Spleen (tissue), 11 donors: Measurements from ENCODE around the gene AXIN1. TPM values are rescaled to one million over a fixed set of nuclear protein-coding genes. Genes with fewer than 3 reads are reported as not detected.

ENCODE experiments used
- DNase-seq: peaks from one replicate; pipeline ENCODE4 v3.0.0-alpha.2; 2020
- H3K27ac ChIP-seq, 8 donors: fragments of 200-600 bp; sonication (generic) in 7 of 8; 1 replicate in 4 of 8; 2 replicates in 4 of 8; pipeline versions ENCODE4 v1.5.0 to v1.8.0; 2016 to 2021; ENCODE audit warnings: inconsistent platforms in 4 of 8, mild to moderate bottlenecking in 4 of 8, moderate library complexity in 1 of 8
- H3K27me3 ChIP-seq, 7 donors: fragments of 200-600 bp; sonication (generic) in 6 of 7; replicated peaks in 1 of 7; 1 replicate in 4 of 7; 2 replicates in 3 of 7; pipeline versions ENCODE4 v1.5.0 to v1.8.0; 2016 to 2021; ENCODE audit warnings: inconsistent platforms in 3 of 7, mild to moderate bottlenecking in 1 of 7
- H3K36me3 ChIP-seq, 6 donors: fragments of 200-600 bp; sonication (generic) in 5 of 6; 1 replicate in 4 of 6; 2 replicates in 2 of 6; pipeline versions ENCODE4 v1.5.0 to v1.8.0; 2016 to 2021; ENCODE audit warnings: inconsistent platforms in 2 of 6
- H3K4me1 ChIP-seq, 6 donors: fragments of 200-600 bp; sonication (generic) in 5 of 6; 1 replicate in 3 of 6; 2 replicates in 3 of 6; pipeline versions ENCODE4 v1.5.0 to v1.8.0; 2016 to 2021; ENCODE audit warnings: inconsistent platforms in 3 of 6
- H3K4me3 ChIP-seq, 8 donors: fragments of 200-600 bp; sonication (generic) in 7 of 8; 1 replicate in 4 of 8; 2 replicates in 4 of 8; pipeline versions ENCODE4 v1.5.0 to v1.8.0; 2016 to 2021; ENCODE audit warnings: inconsistent platforms in 4 of 8, mild to moderate bottlenecking in 4 of 8, moderate library complexity in 2 of 8
- H3K9me3 ChIP-seq, 8 donors: fragments of 200-600 bp; sonication (generic) in 7 of 8; 1 replicate in 4 of 8; 2 replicates in 4 of 8; pipeline versions ENCODE4 v1.5.0 to v1.8.0; 2016 to 2021; ENCODE audit warnings: inconsistent platforms in 4 of 8
- CTCF ChIP-seq, 11 experiments: fragments of 200-600 bp in 7 of 11; fragments of 450-650 bp in 4 of 11; sonication (generic) in 4 of 11; IDR thresholded peaks in 8 of 11; conservative IDR thresholded peaks in 3 of 11; 1 replicate in 7 of 11; 2 replicates in 4 of 11; pipeline versions ENCODE4 v1.4.0 to v1.8.0; 2016 to 2021; ENCODE audit warnings: antibody characterized with exemption in 11 of 11, inconsistent platforms in 4 of 11, mild to moderate bottlenecking in 1 of 11
- POLR2A ChIP-seq, 3 donors: fragments of 450-650 bp; IDR thresholded peaks; one replicate each; pipeline ENCODE4 v1.5.1; 2017; ENCODE audit warnings: antibody characterized with exemption in 3 of 3, mild to moderate bottlenecking in 1 of 3
- POLR2AphosphoS5 ChIP-seq, 3 donors: sonication (generic); formaldehyde crosslinking; IDR thresholded peaks; one replicate each; pipeline ENCODE4 v1.5.1; 2017; ENCODE audit warnings: antibody characterized with exemption in 3 of 3
- WGBS, 5 donors: extraction: QIAGEN DNeasy Blood & Tissue Kit in 3 of 5; methylation state at CpG; one replicate each; pipeline versions ENCODE4 v1.1.5 to v1.1.7; 2013 to 2018; 5-methylcytosine and 5-hydroxymethylcytosine counted together
- intact Hi-C: fragments of 100-400 bp; cut with DNase I; formaldehyde crosslinking; loops from one replicate; pipeline ENCODE4 v1.15.0; 2023; ENCODE audit warnings: low total_unique reads
- polyA plus RNA-seq, 3 donors: library from polyadenylated mRNA; stranded (reverse); fragments of 200-250 nt; gene quantifications; one replicate each; pipeline ENCODE4 v1.2.1, GENCODE V29; 2013
- total RNA-seq, 7 donors: library from RNA; depleted of rRNA in 3 of 7; stranded (reverse); fragments of >200 nt in 3 of 7; fragmentation: NEBNext Ultra II Directional in 4 of 7; extraction: Animal tissue kit (Norgen Biotek cat#: 25700) in 4 of 7; gene quantifications; one replicate each; pipeline versions ENCODE4 v1.1.0 to v1.2.1, GENCODE V29; 2016 to 2021
- donor health status: healthy with polysubstance abuse.
- donor health status: DM: no; HTN: no; CAD: no; lungs with moderate emphysema.
- donor health status: DM: no; HTN: no; CAD: no.
- donor health status: Bipolar disorder and iron deficiency.
- donor health status: healthy.
- donor health status: DM: no; HTN: no; CAD: no.
- donor health status: DM: yes; HTN: yes; CAD: no.

AXIN1 gene
- total and polyA plus RNA-seq, 10 donors = 12.9 to 27.3 (median 23.9) TPM

DNA sequence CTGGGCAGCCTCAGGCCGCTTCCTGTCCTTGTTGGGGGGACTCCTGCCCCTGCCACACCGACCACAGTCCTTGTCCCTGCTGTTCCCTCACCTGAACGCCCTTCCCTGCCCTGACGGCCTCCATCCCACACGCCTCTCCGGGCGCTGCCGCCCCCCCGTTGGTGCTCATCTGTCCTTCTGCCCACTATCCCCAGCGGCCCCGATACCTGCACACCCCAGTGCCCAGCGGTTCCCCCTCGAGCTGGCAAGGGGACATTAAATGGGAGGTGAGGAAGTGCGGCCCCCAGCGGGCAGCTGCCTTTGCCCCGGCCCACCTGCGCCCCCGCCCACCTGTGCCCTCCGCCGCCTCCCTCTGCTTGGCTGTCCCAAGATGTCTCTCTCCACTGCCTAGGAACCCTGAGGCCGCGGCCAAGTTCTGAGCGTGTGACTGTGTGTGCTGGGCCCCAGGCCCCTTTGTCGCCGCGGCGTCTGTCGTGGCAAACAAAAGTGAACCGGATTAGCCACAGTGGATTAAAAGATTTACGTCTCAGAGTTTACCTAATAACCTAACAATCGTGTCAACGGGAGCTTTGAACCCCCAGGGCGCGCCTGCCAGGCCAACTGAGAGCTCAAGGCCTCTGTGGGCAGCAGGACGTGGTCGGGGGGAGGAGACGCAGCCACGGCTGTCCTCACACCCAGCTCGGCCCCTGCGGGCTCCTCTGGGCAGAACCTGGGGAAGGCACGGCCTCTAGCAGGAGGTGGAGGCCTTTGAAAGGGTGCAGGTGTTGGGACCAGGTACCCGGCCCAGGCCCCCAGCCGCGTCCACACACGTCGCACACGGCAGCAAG is 7.6 kb upstream of the AXIN1 start:
- intact Hi-C loops = loop anchor here (5.0 to 10.0 kb wide), 2 partner anchors 125 to 253 kb away; partner anchors contain the start of gene FAM234A
- Histone ChIP-seq H3K9me3 (no peaks in the 10 kb centered on the region), H3K27me3 (peaks cover 0 to 28% (median 4%) of the 10 kb centered on the region in 7 donors), H3K4me1 (peaks cover 0 to 23% (median 3%) of the 10 kb centered on the region in 6 donors), H3K36me3 (no peaks in the 10 kb centered on the region), H3K4me3 (no peak overlapping the region), H3K27ac (no peak overlapping the region)
- TF ChIP-seq CTCF (IDR thresholded peaks at IDR 0.05 in 8 of 11, conservative IDR thresholded peaks at IDR 0.05 in 3 of 11) (no peak), POLR2A (IDR thresholded peaks at IDR 0.05) (no peak), POLR2AphosphoS5 (IDR thresholded peaks at IDR 0.05) (no peak)
- DNase-seq = no peak
- WGBS, 5 donors = 90 to 94% (median 90%) methylated on average over 46 to 47 of the region's 47 CpGs

GRCh38 chr16:359067-359763 is 6.7 kb upstream of the AXIN1 start:
- Histone ChIP-seq H3K27me3 (peaks cover 0 to 20% (median 4%) of the 10 kb centered on the region in 7 donors), H3K36me3 (no peaks in the 10 kb centered on the region), H3K9me3 (no peaks in the 10 kb centered on the region), H3K4me3 (no peak overlapping the region), H3K4me1 (peaks cover 0 to 32% (median 3%) of the 10 kb centered on the region in 6 donors), H3K27ac (no peak overlapping the region)
- WGBS, 5 donors = 64 to 83% (median 77%) methylated on average over 12 to 19 of the region's 19 CpGs
- peak; percentile 79 for DNase-seq
- intact Hi-C loops = loop anchor here (10.0 kb wide), 1 partner anchor 124 kb away; the partner anchor contains the start of gene FAM234A
- peak in 1 of 3 donors; percentile 32 for TF ChIP-seq POLR2AphosphoS5 (IDR thresholded peaks at IDR 0.05)
- TF ChIP-seq POLR2A (IDR thresholded peaks at IDR 0.05) = no peak

DNA sequence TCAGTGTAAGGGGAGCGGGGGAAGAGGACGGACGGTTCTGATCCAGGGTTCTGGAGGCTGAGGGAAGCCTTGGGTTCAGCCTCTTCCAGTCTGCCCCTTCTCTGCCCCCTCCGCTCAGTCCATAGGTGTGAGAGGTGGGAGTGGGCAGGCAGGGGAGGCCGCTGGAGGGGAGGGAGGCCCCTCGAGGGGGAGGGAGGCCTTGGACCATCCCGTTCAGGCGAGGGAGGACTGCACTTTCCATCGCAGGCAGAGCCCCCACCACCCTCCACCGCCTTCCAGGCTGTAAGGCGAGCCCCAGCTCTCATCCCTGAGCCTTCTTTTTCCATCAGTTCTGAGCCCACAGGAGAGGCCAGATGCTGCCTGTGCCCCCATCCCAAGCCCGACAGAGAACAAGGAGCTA is 4.2 kb upstream of the AXIN1 start:
- H3K9me3 ChIP-seq = no peaks in the 10 kb centered on the region

More for the DNA sequence above, 4.2 kb upstream of the AXIN1 start:
- 75 to 83% (median 82%) methylated on average over 8 to 12 of the region's 12 CpGs for WGBS, 5 donors
- DNase-seq = no peak
- Histone ChIP-seq H3K4me1 (peaks cover 0 to 39% (median 9%) of the 10 kb centered on the region in 6 donors), H3K4me3 (no peak overlapping the region), H3K36me3 (no peaks in the 10 kb centered on the region), H3K27me3 (no peaks in the 10 kb centered on the region), H3K27ac (no peak overlapping the region)
- no peak for TF ChIP-seq POLR2AphosphoS5 (IDR thresholded peaks at IDR 0.05)
- TF ChIP-seq POLR2A (IDR thresholded peaks at IDR 0.05) = no peak
- TF ChIP-seq CTCF (IDR thresholded peaks at IDR 0.05 in 8 of 11, conservative IDR thresholded peaks at IDR 0.05 in 3 of 11) = no peak
- intact Hi-C loops = loop anchor here (10.0 kb wide), 1 partner anchor 122 kb away; the partner anchor contains the start of gene FAM234A
